ENCODE measurements around the gene SSX2IP.

The SSX2IP gene

GRCh38 chr1:84635429-84635828, 54.8 kb downstream of the SSX2IP start:
- no peak for FAIRE-seq
- no peak for DNase-seq (ENCODE audit: insufficient read length, low spot score)
- TF ChIP-seq TAF1 (IDR thresholded peaks at IDR 0.05; ENCODE audit: low read depth, low read length) (no peak), POLR2A (IDR thresholded peaks at IDR 0.05; ENCODE audit: low read depth, low read length) (no peak), PAX5 (IDR thresholded peaks at IDR 0.05; ENCODE audit: insufficient read depth, low read length, severe bottlenecking) (no peak)

- no peak for TF ChIP-seq POLR2A (IDR thresholded peaks at IDR 0.05; ENCODE audit: low read depth, low read length)
- no peak for TF ChIP-seq SPI1 (IDR thresholded peaks at IDR 0.05; ENCODE audit: low read depth, low read length)
- no peak for TF ChIP-seq TAF1 (IDR thresholded peaks at IDR 0.05; ENCODE audit: low read depth, low read length)
- no peak for TF ChIP-seq POU2F2 (IDR thresholded peaks at IDR 0.05; ENCODE audit: low read depth, low read length)
- TF ChIP-seq PAX5 (IDR thresholded peaks at IDR 0.05; ENCODE audit: insufficient read depth, low read length, severe bottlenecking), result no peak
- no peak for TF ChIP-seq POLR2AphosphoS5 (IDR thresholded peaks at IDR 0.05; ENCODE audit: low read depth, low read length)
- FAIRE-seq (no peak), DNase-seq (ENCODE audit: insufficient read length, low spot score) (no peak)
Observed at GRCh38 chr1:84634536-84635205, 55.6 kb downstream of the SSX2IP start.

DNA sequence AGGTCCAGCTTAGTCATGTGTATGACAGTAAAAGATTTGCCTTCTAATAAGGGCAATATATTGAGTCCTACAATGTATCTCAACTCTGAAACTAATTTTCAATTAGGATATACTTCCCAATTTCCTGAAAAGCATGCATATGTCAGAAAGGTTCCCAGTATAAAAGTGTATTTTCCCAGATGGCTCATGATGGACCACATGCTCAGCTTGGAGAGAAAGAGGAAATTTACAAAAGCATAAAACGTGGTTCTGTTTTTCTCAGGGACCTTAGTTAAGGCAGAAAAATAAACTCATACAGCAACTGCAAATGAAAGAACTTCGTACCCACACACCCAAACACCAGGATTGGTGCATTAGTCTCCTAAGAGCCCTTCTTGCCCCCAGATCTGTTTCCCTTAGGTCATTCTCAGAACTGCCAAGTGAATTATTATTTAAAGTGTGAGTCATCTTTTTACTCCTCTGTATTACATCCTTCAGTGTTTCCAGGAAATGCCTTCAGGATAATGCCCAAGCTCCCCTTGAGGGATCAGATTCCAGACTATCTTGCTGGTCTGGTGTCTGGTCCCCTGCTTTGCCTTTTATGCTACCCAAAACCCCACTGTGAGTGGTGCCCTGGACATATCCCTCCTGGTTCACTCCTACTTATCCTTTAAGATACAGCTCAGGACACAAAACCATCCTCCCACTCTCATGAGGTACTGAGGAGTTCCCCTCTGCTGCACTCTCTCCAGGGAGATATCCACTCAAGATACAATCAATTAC, 57.4 kb downstream of the SSX2IP start:
- FAIRE-seq (no peak), DNase-seq (ENCODE audit: insufficient read length, low spot score) (no peak)

GRCh38 chr1:84632137-84632536, 58.1 kb downstream of the SSX2IP start:
- TF ChIP-seq POU2F2 (IDR thresholded peaks at IDR 0.05; ENCODE audit: low read depth, low read length), result no peak
- no peak for TF ChIP-seq SPI1 (IDR thresholded peaks at IDR 0.05; ENCODE audit: low read depth, low read length)
- TF ChIP-seq POLR2AphosphoS5 (IDR thresholded peaks at IDR 0.05; ENCODE audit: low read depth, low read length), result no peak
- no peak for TF ChIP-seq POLR2A (IDR thresholded peaks at IDR 0.05; ENCODE audit: low read depth, low read length)
- TF ChIP-seq TAF1 (IDR thresholded peaks at IDR 0.05; ENCODE audit: low read depth, low read length), result no peak
- no peak for DNase-seq (ENCODE audit: insufficient read length, low spot score)
- no peak for FAIRE-seq

More for the DNA sequence above, 57.4 kb downstream of the SSX2IP start:
- TF ChIP-seq PAX5 (IDR thresholded peaks at IDR 0.05; ENCODE audit: insufficient read depth, low read length, severe bottlenecking) (no peak), POU2F2 (IDR thresholded peaks at IDR 0.05; ENCODE audit: low read depth, low read length) (no peak), SPI1 (IDR thresholded peaks at IDR 0.05; ENCODE audit: low read depth, low read length) (no peak), POLR2A (IDR thresholded peaks at IDR 0.05; ENCODE audit: low read depth, low read length) (no peak), TAF1 (IDR thresholded peaks at IDR 0.05; ENCODE audit: low read depth, low read length) (no peak), POLR2AphosphoS5 (IDR thresholded peaks at IDR 0.05; ENCODE audit: low read depth, low read length) (no peak)

GRCh38 chr1:84624876-84625275, 65.4 kb downstream of the SSX2IP start:
- FAIRE-seq, result no peak
- DNase-seq (ENCODE audit: insufficient read length, low spot score), result no peak
- TF ChIP-seq TAF1 (IDR thresholded peaks at IDR 0.05; ENCODE audit: low read depth, low read length) (no peak), SPI1 (IDR thresholded peaks at IDR 0.05; ENCODE audit: low read depth, low read length) (no peak), POLR2AphosphoS5 (IDR thresholded peaks at IDR 0.05; ENCODE audit: low read depth, low read length) (no peak), POLR2A (IDR thresholded peaks at IDR 0.05; ENCODE audit: low read depth, low read length) (no peak), PAX5 (IDR thresholded peaks at IDR 0.05; ENCODE audit: insufficient read depth, low read length, severe bottlenecking) (no peak), POU2F2 (IDR thresholded peaks at IDR 0.05; ENCODE audit: low read depth, low read length) (no peak)

DNA sequence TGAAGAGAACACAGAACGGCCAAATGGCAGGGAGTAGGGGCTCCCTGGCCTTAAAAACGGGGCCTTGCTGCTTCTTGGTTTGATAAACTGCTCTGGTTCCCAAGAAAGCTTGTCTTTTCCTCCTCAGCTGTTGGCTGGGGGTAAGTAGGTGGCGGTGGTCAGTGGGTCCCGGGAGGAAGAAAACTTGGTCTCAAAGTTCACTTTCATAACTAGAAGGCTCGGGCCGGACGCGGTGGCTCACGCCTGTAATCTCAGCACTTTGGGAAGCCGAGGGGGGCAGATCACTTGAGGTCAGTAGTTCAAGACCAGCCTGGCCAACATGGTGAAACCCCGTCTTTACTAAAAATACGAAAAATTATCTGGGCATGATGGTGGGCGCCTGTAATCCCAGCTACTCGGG, 68.7 kb downstream of the SSX2IP start:
- TF ChIP-seq POLR2AphosphoS5 (IDR thresholded peaks at IDR 0.05; ENCODE audit: low read depth, low read length) (no peak), POLR2A (IDR thresholded peaks at IDR 0.05; ENCODE audit: low read depth, low read length) (no peak), TAF1 (IDR thresholded peaks at IDR 0.05; ENCODE audit: low read depth, low read length) (no peak), POU2F2 (IDR thresholded peaks at IDR 0.05; ENCODE audit: low read depth, low read length) (no peak), PAX5 (IDR thresholded peaks at IDR 0.05; ENCODE audit: insufficient read depth, low read length, severe bottlenecking) (no peak), SPI1 (IDR thresholded peaks at IDR 0.05; ENCODE audit: low read depth, low read length) (no peak)
- FAIRE-seq (no peak), DNase-seq (ENCODE audit: insufficient read length, low spot score) (no peak)

- FAIRE-seq, result peak; percentile 85
- peak; percentile 78 for DNase-seq (ENCODE audit: insufficient read length, low spot score)
- TF ChIP-seq POU2F2 (IDR thresholded peaks at IDR 0.05; ENCODE audit: low read depth, low read length) (0 out of 2 replicates have a peak, but pooled peaks have one; percentile 4), PAX5 (IDR thresholded peaks at IDR 0.05; ENCODE audit: insufficient read depth, low read length, severe bottlenecking) (no peak), TAF1 (IDR thresholded peaks at IDR 0.05; ENCODE audit: low read depth, low read length) (no peak)
Observed at GRCh38 chr1:84620720-84621313, 69.4 kb downstream of the SSX2IP start.

- TF ChIP-seq SPI1 (IDR thresholded peaks at IDR 0.05; ENCODE audit: low read depth, low read length) (no peak), TAF1 (IDR thresholded peaks at IDR 0.05; ENCODE audit: low read depth, low read length) (no peak), POLR2A (IDR thresholded peaks at IDR 0.05; ENCODE audit: low read depth, low read length) (no peak), POLR2AphosphoS5 (IDR thresholded peaks at IDR 0.05; ENCODE audit: low read depth, low read length) (no peak), POU2F2 (IDR thresholded peaks at IDR 0.05; ENCODE audit: low read depth, low read length) (no peak), PAX5 (IDR thresholded peaks at IDR 0.05; ENCODE audit: insufficient read depth, low read length, severe bottlenecking) (no peak)
- DNase-seq (ENCODE audit: insufficient read length, low spot score) (no peak), FAIRE-seq (no peak)
Observed at GRCh38 chr1:84619383-84620102, 70.7 kb downstream of the SSX2IP start.

DNA sequence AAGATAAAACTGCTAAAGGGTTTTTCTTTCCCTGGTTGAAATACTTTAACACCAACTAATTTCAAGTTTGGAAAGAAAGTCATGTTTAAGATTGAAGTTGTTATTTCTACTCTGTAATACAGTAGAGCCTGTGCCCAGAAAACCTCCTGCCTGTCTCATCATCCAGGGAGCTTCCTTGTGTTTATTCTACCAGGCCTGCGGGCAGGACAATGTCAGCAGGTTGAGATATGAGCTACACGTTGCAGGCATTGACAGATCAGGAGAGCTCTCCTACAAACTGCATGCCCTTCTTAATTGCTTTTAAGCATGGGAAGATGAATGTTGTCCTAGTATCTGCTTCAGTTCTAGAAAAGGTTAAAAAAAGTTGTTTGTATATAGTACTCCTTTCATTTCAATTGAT, 72.9 kb downstream of the SSX2IP start:
- TF ChIP-seq PAX5 (IDR thresholded peaks at IDR 0.05; ENCODE audit: insufficient read depth, low read length, severe bottlenecking) (no peak), POLR2A (IDR thresholded peaks at IDR 0.05; ENCODE audit: low read depth, low read length) (no peak), POU2F2 (IDR thresholded peaks at IDR 0.05; ENCODE audit: low read depth, low read length) (no peak), SPI1 (IDR thresholded peaks at IDR 0.05; ENCODE audit: low read depth, low read length) (no peak), TAF1 (IDR thresholded peaks at IDR 0.05; ENCODE audit: low read depth, low read length) (no peak), POLR2AphosphoS5 (IDR thresholded peaks at IDR 0.05; ENCODE audit: low read depth, low read length) (no peak)
- DNase-seq (ENCODE audit: insufficient read length, low spot score) (no peak), FAIRE-seq (no peak)
